MM.1S (cell line): Measurements from ENCODE around the gene PSPH.
"Not testable (repeated sequence)": the region's sequence is repeated elsewhere in the genome, so short reads cannot be mapped to it uniquely, and the experiment has no call there.

Source experiments
- DNase-seq: peaks from one replicate; pipeline ENCODE4 v3.0.0-alpha.2; 2015
- H2AFZ ChIP-seq: fragments of 300-600 bp; sonication (generic); 2 replicates; pipeline ENCODE4 v1.6.0; 2016; ENCODE audit warnings: antibody characterized with exemption, low read length
- H3F3A ChIP-seq: fragments of 300-600 bp; sonication (generic); 2 replicates; pipeline ENCODE4 v1.6.1; 2016; ENCODE audit warnings: mild to moderate bottlenecking, antibody characterized with exemption, low read length, moderate library complexity, mixed read lengths; ENCODE audit not compliant: insufficient read depth
- H3K27ac ChIP-seq: fragments of 300-600 bp; sonication (generic); 2 replicates; pipeline ENCODE4 v1.5.1; 2016; ENCODE audit warnings: mild to moderate bottlenecking, low read length
- H3K27me3 ChIP-seq: fragments of 300-600 bp; sonication (generic); replicated peaks from 2 replicates; pipeline ENCODE4 v1.6.0; 2016; ENCODE audit warnings: low read length; ENCODE audit not compliant: insufficient read depth
- H3K36me3 ChIP-seq: fragments of 300-600 bp; sonication (generic); replicated peaks from 2 replicates; pipeline ENCODE4 v1.6.1; 2016; ENCODE audit warnings: mild to moderate bottlenecking, low read length, mixed read lengths; ENCODE audit not compliant: insufficient read depth
- H3K4me1 ChIP-seq: fragments of 300-600 bp; sonication (generic); 2 replicates; pipeline ENCODE4 v1.6.1; 2016; ENCODE audit warnings: low read length, mixed read lengths
- H3K4me2 ChIP-seq: fragments of 300-600 bp; sonication (generic); 2 replicates; pipeline ENCODE4 v1.6.0; 2016; ENCODE audit warnings: low read depth, low read length
- H3K4me3 ChIP-seq: fragments of 300-600 bp; sonication (generic); 2 replicates; pipeline ENCODE4 v1.5.1; 2016; ENCODE audit warnings: low read length, mixed read lengths
- H3K79me2 ChIP-seq: fragments of 300-600 bp; sonication (generic); 2 replicates; pipeline ENCODE4 v1.6.1; 2016; ENCODE audit warnings: mixed run types, low read length, mixed read lengths
- H3K9ac ChIP-seq: fragments of 300-600 bp; sonication (generic); 2 replicates; pipeline ENCODE4 v1.6.1; 2016; ENCODE audit warnings: low read length, mixed read lengths
- H3K9me2 ChIP-seq: fragments of 300-600 bp; sonication (generic); replicated peaks from 2 replicates; pipeline ENCODE4 v1.6.1; 2016; ENCODE audit warnings: mild to moderate bottlenecking, low read length, mixed read lengths; ENCODE audit not compliant: insufficient read depth
- H3K9me3 ChIP-seq: fragments of 300-600 bp; sonication (generic); replicated peaks from 2 replicates; pipeline ENCODE4 v1.6.1; 2016; ENCODE audit warnings: mild to moderate bottlenecking, low read length, mixed read lengths; ENCODE audit not compliant: insufficient read depth
- H4K20me1 ChIP-seq: fragments of 300-600 bp; sonication (generic); 2 replicates; pipeline ENCODE4 v1.6.1; 2016; ENCODE audit warnings: mild to moderate bottlenecking, low read length, moderate library complexity, mixed read lengths; ENCODE audit not compliant: insufficient read depth
- CTCF ChIP-seq: fragments of 300-600 bp; sonication (generic); IDR thresholded peaks from 2 replicates; pipeline ENCODE4 v1.5.1; 2016; ENCODE audit warnings: antibody characterized with exemption, low read length, mixed read lengths
- EZH2 ChIP-seq: fragments of 300-600 bp; sonication (generic); optimal IDR thresholded peaks from 2 replicates; pipeline ENCODE3; 2017; ENCODE audit warnings: low read depth, mild to moderate bottlenecking, antibody characterized with exemption, low read length, mixed read lengths
- EZH2phosphoT487 ChIP-seq: fragments of 300-600 bp; sonication (generic); IDR thresholded peaks from 2 replicates; pipeline ENCODE4 v1.6.1; 2018; ENCODE audit warnings: antibody characterized with exemption, low read length

PSPH gene

GRCh38 chr7:56097700-56098099, 46.5 kb upstream of the PSPH start:
- no peak overlapping the region for H3K9ac ChIP-seq
- peak; percentile 71 for DNase-seq
- no peaks in the 10 kb centered on the region for H3K9me3 ChIP-seq
- no peaks in the 10 kb centered on the region for H3K27me3 ChIP-seq
- H3K4me1 ChIP-seq: peaks cover 6% of the 10 kb centered on the region; the same call in 1 of the 2 replicates
- H3K4me3 ChIP-seq: no peak overlapping the region
- H3F3A ChIP-seq: peaks cover 24% of the 10 kb centered on the region
- no peak overlapping the region for H3K4me2 ChIP-seq
- H3K79me2 ChIP-seq: peaks cover 7% of the 10 kb centered on the region
- TF ChIP-seq EZH2 (no peak), CTCF (no peak), EZH2phosphoT487 (no peak)
- H2AFZ ChIP-seq: no peak overlapping the region
- H4K20me1 ChIP-seq: no peaks in the 10 kb centered on the region
- H3K9me2 ChIP-seq: no peaks in the 10 kb centered on the region
- H3K36me3 ChIP-seq: peaks cover 11% of the 10 kb centered on the region
- peak overlapping the region; percentile 57; the same call in 1 of the 2 replicates for H3K27ac ChIP-seq

- TF ChIP-seq CTCF (no peak), EZH2 (no peak), EZH2phosphoT487 (no peak)
- H3K9ac ChIP-seq: no peak within 1 kb of the TSS
- no peak for DNase-seq
- no peak within 1 kb of the TSS for H3K27ac ChIP-seq
- H3K4me2 ChIP-seq: no peak within 1 kb of the TSS
- H3K79me2 ChIP-seq: no peaks in the 10 kb centered on the region
- H4K20me1 ChIP-seq: no peaks in the 10 kb centered on the region
- no peaks in the 10 kb centered on the region for H3K9me2 ChIP-seq
- H3K4me3 ChIP-seq: no peak within 1 kb of the TSS
- H3K36me3 ChIP-seq: no peaks in the 10 kb centered on the region
- H3K4me1 ChIP-seq: no peaks in the 10 kb centered on the region; the same call in 1 of the 2 replicates
- no peaks in the 10 kb centered on the region for H3K27me3 ChIP-seq
- no peaks in the 10 kb centered on the region for H3K9me3 ChIP-seq
- no peak within 1 kb of the TSS for H2AFZ ChIP-seq
- H3F3A ChIP-seq: peaks cover 1% of the 10 kb centered on the region
These were observed 41.7 kb upstream of the PSPH start, which contains the start of gene PHKG1 for GRCh38 chr7:56092789-56093531. Gene PHKG1, minus strand, starts transcription at chr7:56092952. Its CDS starts 4,011 bp downstream, at chr7:56088941.

GRCh38 chr7:56092388-56092787, 41.1 kb upstream of the PSPH start:
- not testable (repeated sequence) for H2AFZ ChIP-seq, H3K4me3 ChIP-seq, DNase-seq, H3K4me2 ChIP-seq, H3K79me2 ChIP-seq, H3K27me3 ChIP-seq, H3F3A ChIP-seq, H3K9me3 ChIP-seq, H3K36me3 ChIP-seq, H4K20me1 ChIP-seq, H3K27ac ChIP-seq, H3K4me1 ChIP-seq, H3K9ac ChIP-seq, H3K9me2 ChIP-seq

- H3K79me2 ChIP-seq: no peaks in the 10 kb centered on the region
- no peak for TF ChIP-seq CTCF
- H3K27me3 ChIP-seq: no peaks in the 10 kb centered on the region
These were observed 40.3 kb upstream of the PSPH start for GRCh38 chr7:56091591-56091990.

More at GRCh38 chr7:56091591-56091990, 40.3 kb upstream of the PSPH start:
- no peaks in the 10 kb centered on the region for H3K36me3 ChIP-seq
- H3K4me1 ChIP-seq: no peaks in the 10 kb centered on the region
- H3F3A ChIP-seq: no peaks in the 10 kb centered on the region
- no peak overlapping the region for H3K4me3 ChIP-seq
- H3K4me2 ChIP-seq: no peak overlapping the region
- no peaks in the 10 kb centered on the region for H3K9me2 ChIP-seq
- no peak overlapping the region for H3K27ac ChIP-seq
- no peak overlapping the region for H2AFZ ChIP-seq
- no peaks in the 10 kb centered on the region for H4K20me1 ChIP-seq
- DNase-seq: no peak
- H3K9me3 ChIP-seq: no peaks in the 10 kb centered on the region
- no peak overlapping the region for H3K9ac ChIP-seq
